Neutrophil (primary cell): ENCODE measurements around the gene MCM8.

Source experiments
- H3K27ac ChIP-seq: fragments of 200-600 bp; sonication (generic); 2 replicates; pipeline ENCODE4 v1.5.1; 2016; ENCODE audit warnings: mild to moderate bottlenecking, moderate library complexity
- H3K27me3 ChIP-seq: fragments of 200-600 bp; sonication (generic); 2 replicates; pipeline ENCODE4 v1.6.0; 2016; ENCODE audit warnings: mild to moderate bottlenecking
- H3K36me3 ChIP-seq: fragments of 200-600 bp; sonication (generic); 2 replicates; pipeline ENCODE4 v1.5.1; 2017
- H3K4me1 ChIP-seq, 2 experiments: fragments of 200-600 bp in 1 of 2; sonication (generic) in 1 of 2; 1 replicate in 1 of 2; 2 replicates in 1 of 2; pipeline versions ENCODE4 v1.5.1 to v1.6.1; 2013 to 2016; ENCODE audit warnings: low read depth in 1 of 2, low read length in 1 of 2, mild to moderate bottlenecking in 1 of 2, moderate library complexity in 1 of 2; ENCODE audit not compliant: control insufficient read depth in 1 of 2, insufficient read depth in 1 of 2
- H3K4me3 ChIP-seq, 2 experiments: fragments of 200-600 bp in 1 of 2; sonication (generic) in 1 of 2; 1 replicate in 1 of 2; 2 replicates in 1 of 2; pipeline ENCODE4 v1.5.1; 2013 to 2016; ENCODE audit warnings: low read depth in 1 of 2, low read length in 1 of 2, mild to moderate bottlenecking in 1 of 2, moderate library complexity in 1 of 2
- H3K9me3 ChIP-seq: fragments of 200-600 bp; sonication (generic); 2 replicates; pipeline ENCODE4 v1.5.1; 2016
- TF ChIP-seq, protein P1 (sequence below): fragments of 200-600 bp; sonication (generic); IDR thresholded peaks from 2 replicates; pipeline ENCODE4 v1.5.1; 2016; ENCODE audit warnings: antibody characterized with exemption

The MCM8 gene

DNA sequence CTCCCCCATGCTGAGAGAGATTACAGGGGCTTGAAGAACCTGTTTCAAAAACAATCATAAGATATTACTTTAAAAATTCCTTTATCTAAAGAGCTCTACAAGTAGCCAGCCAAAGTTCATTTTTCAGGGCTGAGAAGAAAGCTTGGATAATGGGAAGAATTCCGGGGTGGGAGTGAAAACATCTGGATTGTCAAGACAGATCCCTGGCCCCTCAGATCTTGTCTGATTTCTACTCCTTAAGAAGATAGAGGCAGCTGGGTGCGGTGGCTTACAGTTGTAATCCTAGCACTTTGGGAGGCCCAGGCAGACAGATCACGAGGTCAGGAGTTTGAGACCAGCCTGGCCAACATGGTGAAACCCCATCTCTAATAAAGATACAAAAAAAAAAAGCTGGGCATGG is 24.9 kb upstream of the MCM8 start:
- H3K36me3 ChIP-seq: no peaks in the 10 kb centered on the region
- H3K4me3 ChIP-seq: no peak overlapping the region
- H3K27ac ChIP-seq: no peak overlapping the region
- no peaks in the 10 kb centered on the region for H3K4me1 ChIP-seq
- TF ChIP-seq, protein P1, sequence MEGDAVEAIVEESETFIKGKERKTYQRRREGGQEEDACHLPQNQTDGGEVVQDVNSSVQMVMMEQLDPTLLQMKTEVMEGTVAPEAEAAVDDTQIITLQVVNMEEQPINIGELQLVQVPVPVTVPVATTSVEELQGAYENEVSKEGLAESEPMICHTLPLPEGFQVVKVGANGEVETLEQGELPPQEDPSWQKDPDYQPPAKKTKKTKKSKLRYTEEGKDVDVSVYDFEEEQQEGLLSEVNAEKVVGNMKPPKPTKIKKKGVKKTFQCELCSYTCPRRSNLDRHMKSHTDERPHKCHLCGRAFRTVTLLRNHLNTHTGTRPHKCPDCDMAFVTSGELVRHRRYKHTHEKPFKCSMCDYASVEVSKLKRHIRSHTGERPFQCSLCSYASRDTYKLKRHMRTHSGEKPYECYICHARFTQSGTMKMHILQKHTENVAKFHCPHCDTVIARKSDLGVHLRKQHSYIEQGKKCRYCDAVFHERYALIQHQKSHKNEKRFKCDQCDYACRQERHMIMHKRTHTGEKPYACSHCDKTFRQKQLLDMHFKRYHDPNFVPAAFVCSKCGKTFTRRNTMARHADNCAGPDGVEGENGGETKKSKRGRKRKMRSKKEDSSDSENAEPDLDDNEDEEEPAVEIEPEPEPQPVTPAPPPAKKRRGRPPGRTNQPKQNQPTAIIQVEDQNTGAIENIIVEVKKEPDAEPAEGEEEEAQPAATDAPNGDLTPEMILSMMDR: no peak
- peaks cover 24% of the 10 kb centered on the region for H3K27me3 ChIP-seq
- H3K9me3 ChIP-seq: no peaks in the 10 kb centered on the region

DNA sequence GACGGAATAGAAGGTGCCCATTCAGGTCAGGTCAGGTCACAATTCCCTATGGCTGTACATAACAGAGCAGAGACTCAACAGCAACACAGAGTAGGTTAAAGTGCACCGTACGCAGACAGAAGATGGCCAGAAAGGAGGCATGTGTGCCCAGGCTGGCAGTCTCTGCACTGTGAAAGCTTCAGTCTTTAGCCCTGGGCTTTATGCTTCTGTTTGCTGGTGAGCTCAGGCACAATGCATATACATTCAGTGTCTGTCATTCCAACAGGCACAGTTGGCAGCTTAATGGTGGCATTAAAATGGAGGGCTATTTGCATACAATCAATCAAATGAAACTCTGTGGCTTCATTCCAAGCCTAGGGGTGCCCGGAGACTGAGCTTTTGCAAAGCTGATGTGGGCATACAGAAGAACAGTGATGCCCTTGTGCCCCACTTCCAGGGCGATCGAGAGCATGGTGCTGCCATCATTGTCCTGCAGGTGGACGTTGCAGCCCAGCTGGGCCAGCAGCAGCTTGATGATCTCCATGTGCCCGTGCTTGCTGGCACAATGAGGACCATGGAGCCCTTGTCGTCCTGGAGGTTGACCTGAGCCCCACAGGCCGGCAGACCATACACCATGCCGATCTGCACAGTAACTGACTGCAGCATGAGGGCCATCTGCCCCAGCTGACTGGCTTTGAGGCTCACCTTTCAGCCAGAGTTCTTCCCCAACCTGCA is 22.5 kb upstream of the MCM8 start:
- TF ChIP-seq, protein P1: no peak
- Histone ChIP-seq H3K4me3 (no peak overlapping the region), H3K9me3 (no peaks in the 10 kb centered on the region), H3K36me3 (no peaks in the 10 kb centered on the region), H3K27me3 (peaks cover 24% of the 10 kb centered on the region), H3K4me1 (no peaks in the 10 kb centered on the region), H3K27ac (no peak overlapping the region)

DNA sequence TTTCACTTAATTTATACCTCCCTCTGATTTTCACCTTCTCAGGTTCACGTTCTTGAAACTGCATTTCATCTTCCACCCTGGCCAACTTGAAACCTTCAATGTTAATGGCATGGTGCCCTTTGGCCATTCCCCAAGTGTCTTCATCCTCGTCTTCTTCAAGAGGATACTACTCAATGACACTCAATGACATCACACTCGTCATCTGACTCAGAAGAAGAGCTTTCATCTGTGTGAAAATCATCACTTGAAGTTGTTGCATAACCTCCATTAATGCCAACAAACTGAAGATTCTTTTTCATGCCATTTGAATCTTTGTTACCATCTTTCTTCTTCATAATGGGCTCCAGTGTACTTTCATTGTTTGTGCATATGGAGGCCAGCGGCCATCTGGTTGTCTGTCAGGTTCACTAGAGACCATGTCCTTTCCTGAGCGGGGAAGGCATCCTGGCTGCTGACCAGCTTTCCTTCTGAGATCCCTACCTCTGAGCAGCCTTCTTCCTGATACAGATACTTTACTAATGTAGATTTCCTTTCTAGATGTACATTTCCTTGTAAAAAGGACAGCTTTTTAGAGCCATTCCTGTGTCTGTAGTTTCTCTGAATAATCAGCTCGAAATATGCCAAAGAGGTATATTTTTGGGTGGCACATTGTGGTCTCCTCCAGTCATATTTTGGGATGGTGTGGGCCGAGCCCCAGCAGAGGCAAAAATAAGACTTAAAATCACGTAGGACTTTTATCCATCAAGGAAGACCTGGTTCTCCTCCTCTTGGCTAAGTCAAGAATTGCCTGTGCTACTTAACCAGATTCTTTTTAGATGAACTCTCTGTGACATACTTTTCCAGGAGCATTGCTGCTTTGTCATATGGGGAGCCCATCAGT is 21.4 kb upstream of the MCM8 start:
- peaks cover 24% of the 10 kb centered on the region for H3K27me3 ChIP-seq
- H3K4me3 ChIP-seq: no peak overlapping the region
- no peaks in the 10 kb centered on the region for H3K4me1 ChIP-seq
- no peaks in the 10 kb centered on the region for H3K36me3 ChIP-seq
- no peaks in the 10 kb centered on the region for H3K9me3 ChIP-seq
- H3K27ac ChIP-seq: no peak overlapping the region
- TF ChIP-seq, protein P1: no peak

DNA sequence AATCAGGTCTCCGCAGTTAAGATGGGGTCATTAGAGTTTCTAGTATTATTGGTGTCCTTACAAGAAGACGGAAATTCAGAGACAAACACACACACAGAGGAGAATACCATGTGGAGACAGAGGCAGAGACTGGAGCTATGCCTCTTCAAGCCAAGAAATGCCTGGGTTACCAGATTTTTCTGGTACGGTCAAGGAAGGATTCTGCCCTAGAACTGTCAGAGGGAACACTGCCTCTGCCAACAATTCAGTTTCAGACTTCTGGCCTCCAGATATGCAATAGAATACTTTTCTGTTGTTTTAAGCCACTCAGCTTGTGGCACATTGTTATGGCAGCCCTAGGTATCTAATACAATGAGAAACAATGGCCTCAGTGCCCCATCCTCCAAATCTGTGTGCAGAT is 19.0 kb upstream of the MCM8 start:
- Histone ChIP-seq H3K27ac (no peak overlapping the region), H3K27me3 (peaks cover 15% of the 10 kb centered on the region), H3K4me1 (no peaks in the 10 kb centered on the region), H3K9me3 (no peaks in the 10 kb centered on the region), H3K36me3 (no peaks in the 10 kb centered on the region), H3K4me3 (no peak overlapping the region)
- TF ChIP-seq, protein P1: no peak

DNA sequence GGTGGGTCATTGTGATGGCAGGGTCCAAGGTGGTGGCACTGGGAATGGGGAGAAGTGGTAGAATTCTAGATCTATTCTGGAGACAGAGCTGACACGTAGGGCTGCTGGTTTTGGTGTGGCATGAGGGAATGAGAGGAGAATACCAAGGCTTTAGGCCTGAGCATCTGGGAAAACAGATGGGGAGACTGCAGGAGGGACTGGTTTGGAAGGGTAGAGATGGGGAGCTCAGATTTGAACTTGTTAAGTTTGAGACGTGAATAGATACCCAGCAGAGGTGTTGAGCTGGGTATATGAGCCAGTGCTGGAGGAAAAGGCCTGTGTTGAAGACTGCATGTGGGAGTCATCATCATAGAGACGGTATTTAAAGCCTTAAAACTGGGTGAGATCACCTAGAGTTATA is 17.7 kb upstream of the MCM8 start:
- H3K9me3 ChIP-seq: no peaks in the 10 kb centered on the region
- TF ChIP-seq, protein P1: no peak
- peaks cover 10% of the 10 kb centered on the region for H3K36me3 ChIP-seq
- peaks cover 8% of the 10 kb centered on the region for H3K27me3 ChIP-seq
- no peak overlapping the region for H3K4me3 ChIP-seq
- no peak overlapping the region for H3K27ac ChIP-seq
- H3K4me1 ChIP-seq: no peaks in the 10 kb centered on the region
